ENCODE measurements around the gene TGFBR3. TPM values are rescaled to one million over a fixed set of nuclear protein-coding genes. Genes with fewer than 3 reads are reported as not detected.

TGFBR3 gene
- total and polyA plus RNA-seq, 2 of the 13 experiments (the other 11 are each of a cell fraction or from before 2014, with no cell fraction given): 76.5 to 195 TPM

DNA sequence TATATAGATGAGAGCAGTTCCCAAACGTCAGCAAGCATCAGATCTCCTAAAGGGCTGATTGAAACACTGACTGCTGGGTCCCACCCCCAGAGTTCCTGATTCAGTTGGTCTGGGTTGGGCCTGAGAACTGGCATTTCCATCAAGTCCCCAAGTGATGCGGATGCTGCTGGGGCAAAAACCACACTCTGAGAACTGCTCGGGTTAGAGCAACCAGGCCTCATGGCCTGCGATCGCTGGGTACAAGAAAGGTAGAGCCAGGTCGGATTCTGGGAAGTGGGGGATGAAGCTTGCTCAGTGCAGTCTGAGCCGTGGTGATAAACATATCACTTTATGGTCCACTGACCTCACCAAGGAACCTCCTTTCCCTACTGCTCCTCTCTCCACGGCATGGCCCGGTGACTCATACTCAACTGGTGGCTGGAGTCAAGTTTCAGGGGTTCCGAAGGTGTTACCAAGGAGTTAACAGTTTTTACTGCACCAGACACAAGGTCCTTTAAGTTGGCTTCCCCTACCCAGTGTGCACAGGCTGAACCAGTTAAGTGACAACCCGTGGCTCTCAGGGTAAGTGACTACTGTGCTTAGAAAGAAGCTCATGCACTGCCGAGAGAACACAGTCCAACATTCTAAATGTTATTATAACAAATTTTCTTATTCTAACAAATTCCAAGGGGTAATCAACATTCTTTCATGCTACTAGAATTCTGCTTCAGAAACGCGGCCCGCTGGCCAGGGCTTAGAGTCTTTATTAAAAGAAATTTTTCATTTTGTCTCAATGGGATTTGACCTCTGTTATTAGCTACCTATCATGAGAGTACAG is 153.5 kb downstream of the TGFBR3 start (continued):
- TF ChIP-seq, protein P1, sequence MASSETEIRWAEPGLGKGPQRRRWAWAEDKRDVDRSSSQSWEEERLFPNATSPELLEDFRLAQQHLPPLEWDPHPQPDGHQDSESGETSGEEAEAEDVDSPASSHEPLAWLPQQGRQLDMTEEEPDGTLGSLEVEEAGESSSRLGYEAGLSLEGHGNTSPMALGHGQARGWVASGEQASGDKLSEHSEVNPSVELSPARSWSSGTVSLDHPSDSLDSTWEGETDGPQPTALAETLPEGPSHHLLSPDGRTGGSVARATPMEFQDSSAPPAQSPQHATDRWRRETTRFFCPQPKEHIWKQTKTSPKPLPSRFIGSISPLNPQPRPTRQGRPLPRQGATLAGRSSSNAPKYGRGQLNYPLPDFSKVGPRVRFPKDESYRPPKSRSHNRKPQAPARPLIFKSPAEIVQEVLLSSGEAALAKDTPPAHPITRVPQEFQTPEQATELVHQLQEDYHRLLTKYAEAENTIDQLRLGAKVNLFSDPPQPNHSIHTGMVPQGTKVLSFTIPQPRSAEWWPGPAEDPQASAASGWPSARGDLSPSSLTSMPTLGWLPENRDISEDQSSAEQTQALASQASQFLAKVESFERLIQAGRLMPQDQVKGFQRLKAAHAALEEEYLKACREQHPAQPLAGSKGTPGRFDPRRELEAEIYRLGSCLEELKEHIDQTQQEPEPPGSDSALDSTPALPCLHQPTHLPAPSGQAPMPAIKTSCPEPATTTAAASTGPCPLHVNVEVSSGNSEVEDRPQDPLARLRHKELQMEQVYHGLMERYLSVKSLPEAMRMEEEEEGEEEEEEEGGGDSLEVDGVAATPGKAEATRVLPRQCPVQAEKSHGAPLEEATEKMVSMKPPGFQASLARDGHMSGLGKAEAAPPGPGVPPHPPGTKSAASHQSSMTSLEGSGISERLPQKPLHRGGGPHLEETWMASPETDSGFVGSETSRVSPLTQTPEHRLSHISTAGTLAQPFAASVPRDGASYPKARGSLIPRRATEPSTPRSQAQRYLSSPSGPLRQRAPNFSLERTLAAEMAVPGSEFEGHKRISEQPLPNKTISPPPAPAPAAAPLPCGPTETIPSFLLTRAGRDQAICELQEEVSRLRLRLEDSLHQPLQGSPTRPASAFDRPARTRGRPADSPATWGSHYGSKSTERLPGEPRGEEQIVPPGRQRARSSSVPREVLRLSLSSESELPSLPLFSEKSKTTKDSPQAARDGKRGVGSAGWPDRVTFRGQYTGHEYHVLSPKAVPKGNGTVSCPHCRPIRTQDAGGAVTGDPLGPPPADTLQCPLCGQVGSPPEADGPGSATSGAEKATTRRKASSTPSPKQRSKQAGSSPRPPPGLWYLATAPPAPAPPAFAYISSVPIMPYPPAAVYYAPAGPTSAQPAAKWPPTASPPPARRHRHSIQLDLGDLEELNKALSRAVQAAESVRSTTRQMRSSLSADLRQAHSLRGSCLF (CRISPR knock-in tag; IDR thresholded peaks at IDR 0.05; ENCODE audit: borderline replicate concordance): no peak
- peak; percentile 26; the same call in 1 of the 2 replicates for TF ChIP-seq POLR2G (IDR thresholded peaks at IDR 0.05; ENCODE audit: low read depth, low read length)
- TF ChIP-seq ZNF775 (CRISPR knock-in tag; IDR thresholded peaks at IDR 0.05; ENCODE audit: borderline replicate concordance): no peak
- TF ChIP-seq ZBTB7A (CRISPR knock-in tag; IDR thresholded peaks at IDR 0.05): no peak
- TF ChIP-seq ZNF263 (CRISPR knock-in tag; IDR thresholded peaks at IDR 0.05): no peak

DNA sequence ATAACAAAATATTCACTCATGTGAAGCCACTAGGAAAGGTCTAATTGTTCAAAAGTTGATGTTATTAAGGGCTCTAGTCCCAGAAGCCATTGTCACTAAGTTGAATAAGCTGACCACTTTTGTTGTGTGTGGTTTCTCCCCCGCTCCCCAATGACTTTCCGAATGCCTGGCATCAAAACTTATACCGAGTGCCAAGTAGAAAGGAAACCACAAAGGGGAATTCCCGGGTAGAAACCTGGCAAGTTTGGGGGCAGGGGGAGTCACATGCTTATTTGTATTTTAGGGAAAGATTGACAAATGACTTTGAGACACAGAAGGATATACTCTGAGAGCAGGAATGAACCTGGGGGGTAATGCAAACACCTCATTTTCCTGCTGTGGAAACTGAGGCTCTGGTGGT is 154.1 kb downstream of the TGFBR3 start:
- Histone ChIP-seq H4K20me1 (ENCODE audit: insufficient read depth, low read length) (peaks cover 3% of the 10 kb centered on the region; the same call in 1 of the 2 replicates), H3K9me3 (ENCODE audit: low read length) (no peaks in the 10 kb centered on the region), H3K36me3 (replicated peaks in 1 of 2; ENCODE audit: control insufficient read depth in 1 of 2, insufficient read depth in 2 of 2, low read length in 2 of 2) (peaks cover 30 to 90% of the 10 kb centered on the region in 2 experiments), H3K27me3 (ENCODE audit: control insufficient read depth in 1 of 2, insufficient read depth in 2 of 2, low read length in 2 of 2) (no peaks in the 10 kb centered on the region), H3K9ac (ENCODE audit: insufficient read depth, low read depth, low read length) (no peak overlapping the region), H3K4me1 (ENCODE audit: insufficient read depth, low read length) (peaks cover 31% of the 10 kb centered on the region), H3K27ac (ENCODE audit: extremely low read length, insufficient read depth, low read length) (no peak overlapping the region), H3K4me2 (ENCODE audit: low read depth, low read length) (no peak overlapping the region), H3K79me2 (ENCODE audit: insufficient read depth, low read length) (peaks cover 6% of the 10 kb centered on the region), H2AFZ (ENCODE audit: low read length) (no peak overlapping the region), H3K4me3 (replicated peaks in 1 of 3; ENCODE audit: insufficient read depth in 1 of 3, low read depth in 2 of 3, low read length in 3 of 3) (no peak overlapping the region)
- TF ChIP-seq, protein P2, sequence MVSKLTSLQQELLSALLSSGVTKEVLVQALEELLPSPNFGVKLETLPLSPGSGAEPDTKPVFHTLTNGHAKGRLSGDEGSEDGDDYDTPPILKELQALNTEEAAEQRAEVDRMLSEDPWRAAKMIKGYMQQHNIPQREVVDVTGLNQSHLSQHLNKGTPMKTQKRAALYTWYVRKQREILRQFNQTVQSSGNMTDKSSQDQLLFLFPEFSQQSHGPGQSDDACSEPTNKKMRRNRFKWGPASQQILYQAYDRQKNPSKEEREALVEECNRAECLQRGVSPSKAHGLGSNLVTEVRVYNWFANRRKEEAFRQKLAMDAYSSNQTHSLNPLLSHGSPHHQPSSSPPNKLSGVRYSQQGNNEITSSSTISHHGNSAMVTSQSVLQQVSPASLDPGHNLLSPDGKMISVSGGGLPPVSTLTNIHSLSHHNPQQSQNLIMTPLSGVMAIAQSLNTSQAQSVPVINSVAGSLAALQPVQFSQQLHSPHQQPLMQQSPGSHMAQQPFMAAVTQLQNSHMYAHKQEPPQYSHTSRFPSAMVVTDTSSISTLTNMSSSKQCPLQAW (CRISPR knock-in tag; IDR thresholded peaks at IDR 0.05): no peak
- TF ChIP-seq SRSF4 (IDR thresholded peaks at IDR 0.05; ENCODE audit: low read depth, low read length, poor library complexity, severe bottlenecking) (no peak), RBM22 (optimal IDR thresholded peaks at IDR 0.05; ENCODE audit: low read length) (peak; percentile 21), NR2F1 (CRISPR knock-in tag; IDR thresholded peaks at IDR 0.05) (no peak), CENPX (CRISPR knock-in tag; IDR thresholded peaks at IDR 0.05) (no peak)
- TF ChIP-seq, protein P3, sequence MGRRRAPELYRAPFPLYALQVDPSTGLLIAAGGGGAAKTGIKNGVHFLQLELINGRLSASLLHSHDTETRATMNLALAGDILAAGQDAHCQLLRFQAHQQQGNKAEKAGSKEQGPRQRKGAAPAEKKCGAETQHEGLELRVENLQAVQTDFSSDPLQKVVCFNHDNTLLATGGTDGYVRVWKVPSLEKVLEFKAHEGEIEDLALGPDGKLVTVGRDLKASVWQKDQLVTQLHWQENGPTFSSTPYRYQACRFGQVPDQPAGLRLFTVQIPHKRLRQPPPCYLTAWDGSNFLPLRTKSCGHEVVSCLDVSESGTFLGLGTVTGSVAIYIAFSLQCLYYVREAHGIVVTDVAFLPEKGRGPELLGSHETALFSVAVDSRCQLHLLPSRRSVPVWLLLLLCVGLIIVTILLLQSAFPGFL (CRISPR knock-in tag; IDR thresholded peaks at IDR 0.05): no peak
- in situ Hi-C loops (cut with HindIII; ENCODE audit: extremely low pct_ligation_motif_present, low pct_unique_long_range_greater_than_20kb) (no loop called here), intact Hi-C loops (cut with micrococcal nuclease; ENCODE audit: unreplicated experiment) (no loop called here)
- no TSS peak for BruUV-seq (replicated peaks)
- ChIA-PET CTCF (ENCODE audit: low intra/inter-chr PET ratio, low total read pairs) (no interaction called here), POLR2A (no interaction called here)
- no peak for ATAC-seq
- no peak for FAIRE-seq
- no peak for DNase-seq (ENCODE audit: low spot score)
- WGBS (ENCODE audit: low lambda C conversion rate): 97% methylated on average over 4 of the region's 4 CpGs
